HUES6 (cell line): Measurements from ENCODE around the gene EPN2.
A peak's percentile ranks its signal among the peaks of the same experiment; 100 is the strongest.

Experiments
- H3K27ac ChIP-seq: 2 replicates; pipeline ENCODE4 v1.7.0; 2013; ENCODE audit warnings: low read depth, mild to moderate bottlenecking, low read length, inconsistent platforms
- H3K27me3 ChIP-seq: 2 replicates; pipeline ENCODE4 v1.6.1; 2013; ENCODE audit warnings: low read length; ENCODE audit not compliant: control insufficient read depth, insufficient read depth
- H3K36me3 ChIP-seq: 2 replicates; pipeline ENCODE4 v1.6.1; 2013; ENCODE audit warnings: low read length; ENCODE audit not compliant: control insufficient read depth, insufficient read depth
- H3K4me1 ChIP-seq: 2 replicates; pipeline ENCODE4 v1.6.1; 2013; ENCODE audit warnings: low read length; ENCODE audit not compliant: control insufficient read depth, insufficient read depth
- H3K4me3 ChIP-seq: 2 replicates; pipeline ENCODE4 v1.5.1; 2013; ENCODE audit warnings: low read depth, low read length
- H3K9ac ChIP-seq: one replicate; pipeline ENCODE4 v1.6.1; 2013; ENCODE audit warnings: mild to moderate bottlenecking, low read length
- H3K9me3 ChIP-seq: 2 replicates; pipeline ENCODE4 v1.6.1; 2013; ENCODE audit warnings: low read depth, low read length; ENCODE audit not compliant: control insufficient read depth, insufficient read depth

Gene EPN2

DNA sequence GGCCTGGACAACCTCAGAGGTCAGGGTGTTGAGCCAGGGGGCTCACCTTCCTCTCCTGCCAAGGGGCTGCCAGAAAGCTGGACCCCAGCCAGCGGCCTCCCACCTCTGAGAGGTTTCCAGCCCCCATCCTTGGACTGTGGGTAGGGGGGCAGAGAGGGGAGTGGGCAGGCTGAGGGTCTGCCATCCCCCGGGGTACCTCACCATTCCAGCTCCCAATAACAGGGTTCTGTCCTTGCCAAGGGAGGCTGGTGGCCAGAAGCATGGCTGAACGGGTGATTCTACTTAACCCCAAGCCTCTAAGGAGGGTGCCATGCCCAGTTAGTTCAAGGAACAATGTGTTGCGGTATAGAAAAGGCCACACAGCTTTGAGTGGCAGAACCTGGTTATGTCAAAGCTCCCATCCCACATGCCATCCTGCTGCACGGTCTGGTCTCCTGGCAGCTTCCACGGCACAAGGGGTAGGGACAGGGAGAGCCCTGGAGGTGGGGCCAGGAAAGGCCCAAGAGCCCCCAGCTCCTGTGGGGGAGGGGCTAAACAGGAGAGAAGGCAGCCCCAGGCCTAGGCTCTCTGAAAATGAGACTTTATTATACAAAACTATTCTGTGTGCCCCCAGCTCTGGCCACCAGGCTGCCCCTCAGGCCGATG is 105.6 kb downstream of the EPN2 start:
- Histone ChIP-seq H3K9ac (no peak overlapping the region), H3K9me3 (no peaks in the 10 kb centered on the region), H3K27me3 (no peaks in the 10 kb centered on the region), H3K27ac (no peak overlapping the region), H3K36me3 (peaks cover 30% of the 10 kb centered on the region), H3K4me3 (no peak overlapping the region), H3K4me1 (peaks cover 27% of the 10 kb centered on the region)

DNA sequence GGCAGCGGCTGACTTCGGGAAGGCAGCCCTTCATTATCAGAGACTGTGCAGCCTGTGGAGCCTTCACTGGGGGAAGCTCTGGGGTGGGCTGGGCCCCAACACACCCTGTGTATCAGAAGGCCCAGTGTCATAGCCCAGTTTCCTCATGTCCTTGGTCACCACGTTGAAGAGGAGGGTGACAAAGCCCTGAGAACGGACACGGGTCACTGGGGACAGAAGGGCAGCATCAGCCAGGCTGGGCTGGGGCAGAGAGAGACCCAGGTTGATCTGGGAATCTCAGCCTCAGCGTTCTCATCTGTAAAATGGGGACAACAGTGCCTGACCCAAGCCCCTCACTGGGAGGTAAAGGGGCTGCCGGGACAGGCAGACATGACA is 106.1 kb downstream of the EPN2 start:
- peaks cover 32% of the 10 kb centered on the region for H3K36me3 ChIP-seq
- no peak overlapping the region for H3K9ac ChIP-seq
- H3K4me3 ChIP-seq: no peak overlapping the region
- no peak overlapping the region for H3K27ac ChIP-seq
- peaks cover 24% of the 10 kb centered on the region for H3K4me1 ChIP-seq
- H3K27me3 ChIP-seq: no peaks in the 10 kb centered on the region
- no peaks in the 10 kb centered on the region for H3K9me3 ChIP-seq

DNA sequence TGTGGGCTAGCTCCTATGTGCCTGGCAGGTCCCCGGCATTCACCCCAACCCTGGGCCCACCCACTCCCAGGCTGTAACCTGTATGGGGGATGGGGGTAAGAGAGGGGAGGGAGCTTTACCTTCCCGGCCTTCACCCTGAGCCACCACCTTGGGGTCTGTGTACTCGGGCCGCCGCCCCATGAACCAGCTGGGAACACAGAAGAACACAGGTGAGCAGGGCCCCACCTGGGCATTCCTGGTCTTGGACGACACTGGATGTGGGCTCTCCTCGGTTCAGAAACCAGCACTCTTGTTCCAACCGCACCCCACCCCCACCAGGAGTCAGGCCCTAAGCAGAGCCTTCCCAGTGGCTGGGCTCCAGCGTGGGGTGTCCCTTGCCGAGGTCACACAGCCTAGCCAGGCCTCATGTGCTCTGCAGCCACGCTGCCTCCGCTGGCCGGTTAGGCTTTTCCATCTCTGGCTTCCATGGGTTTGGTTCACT is 106.5 kb downstream of the EPN2 start:
- peaks cover 33% of the 10 kb centered on the region for H3K36me3 ChIP-seq
- no peaks in the 10 kb centered on the region for H3K9me3 ChIP-seq
- peaks cover 19% of the 10 kb centered on the region for H3K4me1 ChIP-seq
- H3K27ac ChIP-seq: no peak overlapping the region
- no peaks in the 10 kb centered on the region for H3K27me3 ChIP-seq
- no peak overlapping the region for H3K4me3 ChIP-seq
- H3K9ac ChIP-seq: no peak overlapping the region

DNA sequence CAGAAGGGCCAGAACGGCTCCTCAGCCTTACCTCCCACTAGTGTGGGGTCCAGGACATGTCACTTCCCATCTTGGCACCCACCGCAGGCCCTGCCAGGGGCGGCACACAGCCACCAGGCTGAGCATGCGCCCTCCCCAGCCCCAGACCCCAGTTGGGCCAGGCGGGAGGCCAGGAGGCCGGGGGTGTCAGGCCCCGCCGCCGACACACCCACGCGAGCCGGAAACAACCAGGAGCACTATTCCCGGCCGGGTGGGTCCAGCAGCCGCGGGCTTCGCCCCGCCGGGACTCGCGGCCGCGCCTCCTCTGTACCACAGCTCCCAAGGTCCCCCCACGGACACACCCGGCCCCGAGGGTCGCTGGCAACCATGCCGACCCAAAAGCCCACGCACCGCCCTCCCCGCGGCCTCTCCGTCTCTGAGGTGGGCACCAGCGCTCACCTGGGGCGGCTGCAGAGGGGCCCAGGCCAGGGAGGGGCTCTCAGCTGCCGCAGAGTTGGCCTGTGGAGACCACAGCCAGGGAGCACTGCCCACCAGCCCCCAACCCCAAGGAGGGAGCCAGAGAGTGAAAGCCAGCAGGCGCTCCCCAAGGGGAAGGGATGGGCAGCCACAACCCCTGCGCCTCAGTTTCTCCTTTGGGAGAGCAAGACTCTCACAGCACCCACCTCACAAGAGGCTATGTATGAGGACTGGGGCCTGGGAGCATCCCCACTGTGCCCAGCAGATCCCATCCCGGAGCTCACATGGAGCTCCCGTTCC is 107.3 kb downstream of the EPN2 start:
- H3K27ac ChIP-seq: no peak overlapping the region
- H3K9me3 ChIP-seq: no peaks in the 10 kb centered on the region
- no peak overlapping the region for H3K4me3 ChIP-seq
- no peak overlapping the region for H3K9ac ChIP-seq
- H3K36me3 ChIP-seq: peaks cover 37% of the 10 kb centered on the region
- no peaks in the 10 kb centered on the region for H3K27me3 ChIP-seq
- peaks cover 11% of the 10 kb centered on the region for H3K4me1 ChIP-seq

DNA sequence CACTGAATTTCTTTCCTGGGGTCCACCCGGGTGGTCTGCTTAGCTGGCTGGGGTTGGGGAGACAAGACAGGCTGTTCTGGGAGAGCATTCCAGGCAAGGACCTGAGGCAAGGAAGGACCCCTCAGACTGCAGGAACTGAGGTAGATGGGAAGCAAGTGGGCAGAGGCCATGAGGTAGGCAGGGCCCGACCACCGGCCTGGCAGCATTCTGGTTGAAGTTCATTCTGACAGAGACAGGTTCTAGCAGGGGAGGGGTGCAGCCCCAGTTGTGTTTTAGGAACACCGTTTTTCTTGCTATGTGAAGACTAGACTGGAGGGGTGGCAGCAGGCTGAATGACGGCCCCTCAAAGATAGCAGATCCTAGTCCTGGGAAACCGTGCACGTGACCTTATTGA is 107.9 kb downstream of the EPN2 start:
- Histone ChIP-seq H3K4me3 (no peak overlapping the region), H3K4me1 (peaks cover 8% of the 10 kb centered on the region), H3K9ac (no peak overlapping the region), H3K27ac (no peak overlapping the region), H3K9me3 (no peaks in the 10 kb centered on the region), H3K36me3 (peaks cover 37% of the 10 kb centered on the region), H3K27me3 (no peaks in the 10 kb centered on the region)

DNA sequence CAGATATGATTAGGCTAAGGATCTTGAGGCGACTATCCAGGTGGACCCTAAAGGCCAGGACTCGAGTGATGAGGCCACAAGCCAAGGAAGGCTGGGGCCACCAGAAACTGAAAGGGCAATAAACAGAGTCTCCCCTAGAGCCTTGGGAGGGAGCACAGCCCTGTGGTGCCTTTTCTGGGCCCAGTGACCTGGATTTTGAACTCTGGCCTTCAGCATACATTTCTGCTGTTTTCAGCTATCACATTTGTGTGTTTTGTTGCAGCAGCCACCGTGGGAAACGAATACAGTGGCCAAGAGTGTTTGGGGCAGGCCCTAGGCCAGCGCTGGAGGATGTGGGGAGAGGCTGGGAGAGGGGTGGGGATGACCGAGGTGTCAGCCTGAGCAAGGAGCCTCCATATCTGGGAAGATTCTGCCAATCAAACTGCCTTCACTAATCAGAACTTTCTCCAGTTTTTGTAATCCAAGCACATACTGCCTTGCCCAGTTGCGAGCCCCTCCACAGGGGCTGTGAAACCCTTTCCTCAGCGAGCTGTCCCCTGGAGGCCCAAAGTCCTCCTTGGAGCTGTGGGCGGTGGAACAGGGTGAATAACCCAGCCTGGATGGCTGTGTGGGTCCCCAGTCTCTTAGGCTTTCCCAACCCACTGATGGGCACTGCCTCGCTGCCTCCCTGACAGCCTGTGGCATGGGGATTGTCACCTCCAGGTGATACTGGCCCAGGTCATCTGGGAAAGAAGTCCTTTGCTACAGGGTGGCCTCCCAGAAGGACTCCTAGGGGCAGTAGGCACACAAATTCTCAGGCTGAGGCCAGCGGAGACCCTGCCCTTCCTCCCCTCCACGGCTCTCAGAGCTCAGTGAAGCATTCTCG is 108.6 kb downstream of the EPN2 start:
- Histone ChIP-seq H3K4me1 (peaks cover 8% of the 10 kb centered on the region), H3K4me3 (no peak overlapping the region), H3K27ac (no peak overlapping the region), H3K9me3 (no peaks in the 10 kb centered on the region), H3K9ac (no peak overlapping the region), H3K27me3 (no peaks in the 10 kb centered on the region), H3K36me3 (peaks cover 37% of the 10 kb centered on the region)

DNA sequence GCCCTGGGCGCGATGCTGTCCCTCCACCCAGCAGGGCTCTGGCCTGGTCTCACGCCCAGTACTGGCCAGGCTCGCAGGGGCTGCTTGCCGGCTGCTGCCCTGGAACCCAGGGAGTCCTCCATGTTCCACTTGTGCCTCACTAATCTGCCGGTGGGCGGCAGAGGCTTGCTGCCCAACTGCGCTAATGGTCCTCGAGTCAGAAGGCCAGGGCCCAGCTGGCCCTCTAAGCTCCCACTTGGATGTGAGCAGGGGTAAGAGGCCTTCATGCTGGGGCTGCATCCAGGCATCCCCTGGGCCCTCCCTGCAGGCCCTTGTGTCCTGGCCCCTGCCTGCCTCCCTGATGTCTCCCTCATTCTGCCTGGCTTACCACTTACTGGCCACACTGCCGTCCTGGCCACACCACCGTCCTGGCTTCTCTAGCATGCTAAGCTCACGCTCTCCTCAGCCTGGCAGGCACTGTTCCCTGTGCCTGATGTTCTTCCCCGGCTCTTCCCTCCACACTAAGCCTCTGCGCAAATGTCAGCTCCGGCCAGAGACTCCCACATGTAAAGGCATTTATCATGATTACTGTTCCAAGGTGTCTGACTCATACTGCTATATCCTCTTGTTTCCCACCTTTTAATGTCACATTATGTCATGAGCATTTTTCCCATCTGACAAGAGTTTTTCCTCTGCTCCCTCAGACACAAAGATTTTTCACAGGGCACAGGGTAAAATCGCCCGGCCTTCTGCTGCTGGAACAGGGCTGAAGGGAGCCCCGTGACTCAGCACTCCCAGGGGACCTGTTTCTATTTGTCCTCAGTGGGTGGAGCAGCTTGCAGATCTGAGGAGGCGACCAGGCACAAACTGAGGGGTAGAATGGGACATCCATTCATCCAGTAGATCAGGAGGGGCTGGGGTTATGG is 109.4 kb downstream of the EPN2 start:
- Histone ChIP-seq H3K27ac (no peak overlapping the region), H3K9ac (peak overlapping the region; percentile 13), H3K9me3 (no peaks in the 10 kb centered on the region), H3K36me3 (peaks cover 37% of the 10 kb centered on the region), H3K4me3 (no peak overlapping the region), H3K27me3 (no peaks in the 10 kb centered on the region), H3K4me1 (peaks cover 8% of the 10 kb centered on the region)

DNA sequence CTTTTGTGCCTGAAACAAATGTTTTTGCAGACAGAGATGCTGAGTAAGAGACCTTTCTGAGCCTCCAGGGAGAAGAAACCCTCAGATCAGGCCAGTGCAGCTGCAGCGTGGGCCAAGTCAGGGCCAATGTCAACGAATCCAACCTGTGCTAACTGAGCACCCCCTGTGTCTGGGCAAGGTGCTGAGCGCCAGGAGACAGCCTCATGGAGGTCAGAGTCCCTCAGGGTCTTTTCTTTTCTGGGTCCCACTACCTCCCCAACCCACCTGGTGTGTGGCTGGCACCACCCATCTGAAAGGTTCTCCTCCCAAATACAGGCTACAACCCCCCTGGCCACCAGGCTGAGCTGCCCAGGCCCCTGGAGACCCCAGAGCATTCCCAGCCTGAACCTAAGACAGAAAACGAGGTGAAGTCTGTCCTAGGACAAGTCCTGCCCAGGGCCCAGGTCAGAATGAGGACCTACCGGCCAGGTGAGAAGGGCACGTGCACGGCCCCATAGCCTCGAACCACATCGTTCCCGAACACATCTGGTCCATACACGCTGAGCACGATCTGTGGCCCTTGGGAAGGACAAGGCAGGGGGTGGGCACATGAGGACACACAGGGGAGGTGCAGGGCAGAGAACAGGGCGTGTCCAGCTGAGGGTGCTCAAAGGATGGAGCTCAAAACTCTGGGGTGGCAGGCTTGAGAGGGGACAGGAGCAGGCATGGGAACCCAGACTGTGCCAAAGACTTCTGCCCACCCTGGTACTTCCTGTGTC is 110.3 kb downstream of the EPN2 start:
- Histone ChIP-seq H3K9me3 (no peaks in the 10 kb centered on the region), H3K9ac (no peak overlapping the region), H3K4me1 (no peaks in the 10 kb centered on the region; the same call in 1 of the 2 replicates), H3K27me3 (no peaks in the 10 kb centered on the region), H3K4me3 (no peak overlapping the region), H3K27ac (no peak overlapping the region), H3K36me3 (peaks cover 37% of the 10 kb centered on the region)

DNA sequence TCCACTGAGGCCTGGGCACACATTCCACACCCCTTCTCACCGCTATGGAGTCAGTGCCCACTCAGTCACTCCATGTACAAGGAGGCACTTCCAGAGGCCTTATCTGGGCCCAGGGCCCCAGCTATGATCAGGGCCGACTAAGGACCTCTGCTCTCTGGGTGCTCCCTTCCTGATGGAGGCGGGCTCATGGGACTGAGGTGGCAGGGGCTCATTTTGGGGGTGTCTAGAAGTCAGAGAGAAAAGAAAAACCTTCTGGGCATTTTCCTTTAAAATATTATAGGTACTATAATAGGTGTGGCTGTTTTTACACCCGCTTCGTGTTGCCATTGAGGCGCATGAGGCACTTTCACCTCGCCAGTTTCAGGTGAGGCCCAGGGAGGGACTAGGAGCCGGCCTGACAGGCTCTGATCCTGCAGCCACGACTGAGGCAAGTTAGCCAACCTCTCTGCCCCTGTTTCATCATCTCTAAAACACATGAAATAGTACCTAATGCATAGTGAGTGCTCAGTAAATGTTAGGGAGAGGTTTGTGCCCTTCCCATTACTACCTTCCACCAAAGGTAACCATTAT is 111.0 kb downstream of the EPN2 start:
- H3K36me3 ChIP-seq: peaks cover 37% of the 10 kb centered on the region
- H3K4me1 ChIP-seq: no peaks in the 10 kb centered on the region; the same call in 1 of the 2 replicates
- no peaks in the 10 kb centered on the region for H3K9me3 ChIP-seq
- no peak overlapping the region for H3K9ac ChIP-seq
- H3K27ac ChIP-seq: no peak overlapping the region
- no peaks in the 10 kb centered on the region for H3K27me3 ChIP-seq
- no peak overlapping the region for H3K4me3 ChIP-seq
